Measurements from ENCODE around the gene VARS2. TPM values are rescaled to one million over a fixed set of nuclear protein-coding genes. Genes with fewer than 3 reads are reported as not detected.
A peak's percentile ranks its signal among the peaks of the same experiment; 100 is the strongest.
"Not testable (repeated sequence)": the region's sequence is repeated elsewhere in the genome, so short reads cannot be mapped to it uniquely, and the experiment has no call there.

Gene VARS2
- total RNA-seq, 1 donor from 2014 or later = 20.0 TPM

GRCh38 chr6:30873137-30873640 lies 40.8 kb upstream of the VARS2 start:
- peaks cover 2% of the 10 kb centered on the region for H3K27me3 Mint-ChIP-seq (ENCODE audit: unreplicated experiment)
- no peaks in the 10 kb centered on the region for H3K4me1 Mint-ChIP-seq (ENCODE audit: unreplicated experiment)
- no peak overlapping the region for H3K27ac Mint-ChIP-seq (ENCODE audit: unreplicated experiment)
- H3K9me3 Mint-ChIP-seq (ENCODE audit: unreplicated experiment) = peaks cover 8% of the 10 kb centered on the region
- H3K4me3 Mint-ChIP-seq (ENCODE audit: unreplicated experiment) = no peak overlapping the region
- no peak for TF ChIP-seq CTCF (IDR thresholded peaks at IDR 0.05; ENCODE audit: unreplicated experiment)
- peaks cover 5% of the 10 kb centered on the region for H3K36me3 Mint-ChIP-seq (ENCODE audit: low read depth, unreplicated experiment)
- no peak for DNase-seq (ENCODE audit: low spot score)

- not testable (repeated sequence) for H3K27ac Mint-ChIP-seq (ENCODE audit: unreplicated experiment); H3K4me1 Mint-ChIP-seq (ENCODE audit: unreplicated experiment); H3K9me3 Mint-ChIP-seq (ENCODE audit: unreplicated experiment); H3K27me3 Mint-ChIP-seq (ENCODE audit: unreplicated experiment); DNase-seq (ENCODE audit: low spot score); H3K4me3 Mint-ChIP-seq (ENCODE audit: unreplicated experiment); H3K36me3 Mint-ChIP-seq (ENCODE audit: low read depth, unreplicated experiment)
Observed at GRCh38 chr6:30873795-30874194, 40.2 kb upstream of the VARS2 start.

GRCh38 chr6:30875244-30876038 lies 38.6 kb upstream of the VARS2 start:
- DNase-seq (ENCODE audit: low spot score) = no peak
- no peaks in the 10 kb centered on the region for H3K4me1 Mint-ChIP-seq (ENCODE audit: unreplicated experiment)
- TF ChIP-seq CTCF (IDR thresholded peaks at IDR 0.05; ENCODE audit: unreplicated experiment) = no peak
- no peak overlapping the region for H3K4me3 Mint-ChIP-seq (ENCODE audit: unreplicated experiment)
- H3K27me3 Mint-ChIP-seq (ENCODE audit: unreplicated experiment) = no peaks in the 10 kb centered on the region
- H3K9me3 Mint-ChIP-seq (ENCODE audit: unreplicated experiment) = peaks cover 8% of the 10 kb centered on the region
- H3K36me3 Mint-ChIP-seq (ENCODE audit: low read depth, unreplicated experiment) = peaks cover 5% of the 10 kb centered on the region
- no peak overlapping the region for H3K27ac Mint-ChIP-seq (ENCODE audit: unreplicated experiment)

- Mint-ChIP-seq H3K4me3 (ENCODE audit: unreplicated experiment) (no peak overlapping the region), H3K9me3 (ENCODE audit: unreplicated experiment) (peaks cover 5% of the 10 kb centered on the region), H3K4me1 (ENCODE audit: unreplicated experiment) (peaks cover 2% of the 10 kb centered on the region), H3K36me3 (ENCODE audit: low read depth, unreplicated experiment) (peaks cover 5% of the 10 kb centered on the region), H3K27me3 (ENCODE audit: unreplicated experiment) (no peaks in the 10 kb centered on the region), H3K27ac (ENCODE audit: unreplicated experiment) (no peak overlapping the region)
- DNase-seq (ENCODE audit: low spot score) = no peak
- no peak for TF ChIP-seq CTCF (IDR thresholded peaks at IDR 0.05; ENCODE audit: unreplicated experiment)
Observed at GRCh38 chr6:30876039-30876730, 37.9 kb upstream of the VARS2 start.

GRCh38 chr6:30877419-30878262 lies 36.4 kb upstream of the VARS2 start:
- peaks cover 8% of the 10 kb centered on the region for H3K4me1 Mint-ChIP-seq (ENCODE audit: unreplicated experiment)
- peak; percentile 73 for DNase-seq (ENCODE audit: low spot score)
- no peaks in the 10 kb centered on the region for H3K9me3 Mint-ChIP-seq (ENCODE audit: unreplicated experiment)

More at GRCh38 chr6:30877419-30878262, 36.4 kb upstream of the VARS2 start:
- Mint-ChIP-seq H3K27ac (ENCODE audit: unreplicated experiment) (no peak overlapping the region), H3K36me3 (ENCODE audit: low read depth, unreplicated experiment) (no peaks in the 10 kb centered on the region), H3K4me3 (ENCODE audit: unreplicated experiment) (no peak overlapping the region), H3K27me3 (ENCODE audit: unreplicated experiment) (peaks cover 3% of the 10 kb centered on the region)
- peak; percentile 61 for TF ChIP-seq CTCF (IDR thresholded peaks at IDR 0.05; ENCODE audit: unreplicated experiment)
